ENCODE data around the gene CPTP.

CPTP gene

GRCh38 chr1:1340185-1340584 lies 15.6 kb downstream of the CPTP start:
- H3K4me3 ChIP-seq (ENCODE audit: low read length): no peak overlapping the region
- H3K79me2 ChIP-seq (ENCODE audit: control insufficient read depth, low read length): peaks cover 19% of the 10 kb centered on the region
- H3K4me2 ChIP-seq (ENCODE audit: low read length): no peak overlapping the region
- peaks cover 5% of the 10 kb centered on the region; the same call in 1 of the 2 replicates for H3K9me3 ChIP-seq (ENCODE audit: control insufficient read depth, insufficient read depth, low read length)
- TF ChIP-seq EZH2phosphoT487 (IDR thresholded peaks at IDR 0.05; ENCODE audit: borderline replicate concordance, low read length): no peak
- TF ChIP-seq CTCF (IDR thresholded peaks at IDR 0.05; ENCODE audit: low read depth, low read length, poor library complexity, severe bottlenecking): no peak
- H3K4me1 ChIP-seq (ENCODE audit: control insufficient read depth, low read length): no peaks in the 10 kb centered on the region
- H3F3A ChIP-seq (ENCODE audit: control insufficient read depth, insufficient read depth): no peaks in the 10 kb centered on the region
- H3K27ac ChIP-seq (ENCODE audit: low read depth, low read length): no peak overlapping the region
- H3K36me3 ChIP-seq (ENCODE audit: control insufficient read depth, low read length): peaks cover 29% of the 10 kb centered on the region
- peaks cover 5% of the 10 kb centered on the region; the same call in 1 of the 2 replicates for H4K20me1 ChIP-seq (ENCODE audit: control insufficient read depth, insufficient read depth, low read depth, low read length)
- no peaks in the 10 kb centered on the region for H3K9me2 ChIP-seq (replicated peaks; ENCODE audit: control insufficient read depth, low read length)
- H3K27me3 ChIP-seq (ENCODE audit: control insufficient read depth, low read length): no peaks in the 10 kb centered on the region

GRCh38 chr1:1340791-1341548 lies 16.4 kb downstream of the CPTP start:
- Histone ChIP-seq H3K4me3 (ENCODE audit: low read length) (no peak overlapping the region), H3K27ac (ENCODE audit: low read depth, low read length) (no peak overlapping the region), H3K4me2 (ENCODE audit: low read length) (no peak overlapping the region), H3K9me2 (replicated peaks; ENCODE audit: control insufficient read depth, low read length) (no peaks in the 10 kb centered on the region), H3K9me3 (ENCODE audit: control insufficient read depth, insufficient read depth, low read length) (peaks cover 5% of the 10 kb centered on the region; the same call in 1 of the 2 replicates), H4K20me1 (ENCODE audit: control insufficient read depth, insufficient read depth, low read depth, low read length) (peaks cover 7% of the 10 kb centered on the region; the same call in 1 of the 2 replicates), H3K27me3 (ENCODE audit: control insufficient read depth, low read length) (no peaks in the 10 kb centered on the region), H3K79me2 (ENCODE audit: control insufficient read depth, low read length) (peaks cover 27% of the 10 kb centered on the region), H3K4me1 (ENCODE audit: control insufficient read depth, low read length) (no peaks in the 10 kb centered on the region), H3F3A (ENCODE audit: control insufficient read depth, insufficient read depth) (no peaks in the 10 kb centered on the region), H3K36me3 (ENCODE audit: control insufficient read depth, low read length) (peaks cover 29% of the 10 kb centered on the region)
- TF ChIP-seq EZH2phosphoT487 (IDR thresholded peaks at IDR 0.05; ENCODE audit: borderline replicate concordance, low read length) (no peak), CTCF (IDR thresholded peaks at IDR 0.05; ENCODE audit: low read depth, low read length, poor library complexity, severe bottlenecking) (no peak)

- Histone ChIP-seq H3K27me3 (ENCODE audit: control insufficient read depth, low read length) (no peaks in the 10 kb centered on the region), H3K36me3 (ENCODE audit: control insufficient read depth, low read length) (peaks cover 29% of the 10 kb centered on the region), H3K9me2 (replicated peaks; ENCODE audit: control insufficient read depth, low read length) (no peaks in the 10 kb centered on the region), H3K27ac (ENCODE audit: low read depth, low read length) (no peak overlapping the region), H3K9me3 (ENCODE audit: control insufficient read depth, insufficient read depth, low read length) (peaks cover 5% of the 10 kb centered on the region; the same call in 1 of the 2 replicates), H4K20me1 (ENCODE audit: control insufficient read depth, insufficient read depth, low read depth, low read length) (peaks cover 8% of the 10 kb centered on the region; the same call in 1 of the 2 replicates), H3K4me2 (ENCODE audit: low read length) (no peak overlapping the region), H3K4me3 (ENCODE audit: low read length) (no peak overlapping the region), H3F3A (ENCODE audit: control insufficient read depth, insufficient read depth) (no peaks in the 10 kb centered on the region), H3K4me1 (ENCODE audit: control insufficient read depth, low read length) (no peaks in the 10 kb centered on the region), H3K79me2 (ENCODE audit: control insufficient read depth, low read length) (peaks cover 33% of the 10 kb centered on the region)
- TF ChIP-seq CTCF (IDR thresholded peaks at IDR 0.05; ENCODE audit: low read depth, low read length, poor library complexity, severe bottlenecking) (no peak), EZH2phosphoT487 (IDR thresholded peaks at IDR 0.05; ENCODE audit: borderline replicate concordance, low read length) (no peak)
Observed at GRCh38 chr1:1341549-1342021, 17.0 kb downstream of the CPTP start.

All from DOHH2 (cell line).